ENCODE results near the gene TRIM31.

GRCh38 chr6:30061092-30061857 lies 51.6 kb downstream of the TRIM31 start, which contains the start of gene POLR1H:
- TF ChIP-seq ZFP36 (IDR thresholded peaks at IDR 0.05; ENCODE audit: borderline replicate concordance, partially characterized antibody) (no peak), HOXA7 (CRISPR knock-in tag; IDR thresholded peaks at IDR 0.05) (no peak), CTCF (IDR thresholded peaks at IDR 0.05) (no peak), EP300 (IDR thresholded peaks at IDR 0.05) (no peak), HEYL (CRISPR knock-in tag; IDR thresholded peaks at IDR 0.05) (no peak), GATA3 (IDR thresholded peaks at IDR 0.05; ENCODE audit: borderline replicate concordance) (no peak), RFX5 (IDR thresholded peaks at IDR 0.05) (no peak), POLR2A (IDR thresholded peaks at IDR 0.05; ENCODE audit: low read length) (no peak; the same call in 1 of the 2 replicates), RARB (CRISPR knock-in tag; IDR thresholded peaks at IDR 0.05) (no peak)
